HG03469 (cell line): ENCODE results near the gene ATP9A.
"Not testable (repeated sequence)": the region's sequence is repeated elsewhere in the genome, so short reads cannot be mapped to it uniquely, and the experiment has no call there.

Source experiments
- ATAC-seq: cut with Tn5 transposase; IDR thresholded peaks from one replicate; pipeline ENCODE4 v1.9.1; 2021; ENCODE audit warnings: mild to moderate bottlenecking, moderate library complexity, moderate number of reproducible peaks; ENCODE audit not compliant: unreplicated experiment

The ATP9A gene

DNA sequence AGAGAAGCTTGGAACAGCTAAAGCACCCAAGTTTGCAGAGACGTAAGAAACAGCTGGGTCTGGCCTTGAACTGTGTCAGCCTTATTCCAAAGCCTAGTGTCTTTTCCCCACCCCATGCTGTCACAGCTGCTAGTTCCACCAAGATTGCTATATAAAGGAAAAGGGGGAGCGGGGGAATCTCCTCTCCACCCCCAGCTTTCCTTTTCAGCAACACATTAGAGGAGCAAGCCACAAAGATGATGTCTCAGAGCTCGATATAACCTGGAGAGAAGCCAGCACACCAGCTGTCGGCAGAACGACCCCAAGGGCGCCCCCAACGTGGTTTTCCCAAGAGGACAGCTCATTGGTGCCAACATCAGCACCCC, 36.5 kb downstream of the ATP9A start:
- ATAC-seq = no peak

- no peak for ATAC-seq
Observed at GRCh38 chr20:51729771-51730170, 38.4 kb downstream of the ATP9A start.

GRCh38 chr20:51728737-51729136, 39.5 kb downstream of the ATP9A start:
- no peak for ATAC-seq

DNA sequence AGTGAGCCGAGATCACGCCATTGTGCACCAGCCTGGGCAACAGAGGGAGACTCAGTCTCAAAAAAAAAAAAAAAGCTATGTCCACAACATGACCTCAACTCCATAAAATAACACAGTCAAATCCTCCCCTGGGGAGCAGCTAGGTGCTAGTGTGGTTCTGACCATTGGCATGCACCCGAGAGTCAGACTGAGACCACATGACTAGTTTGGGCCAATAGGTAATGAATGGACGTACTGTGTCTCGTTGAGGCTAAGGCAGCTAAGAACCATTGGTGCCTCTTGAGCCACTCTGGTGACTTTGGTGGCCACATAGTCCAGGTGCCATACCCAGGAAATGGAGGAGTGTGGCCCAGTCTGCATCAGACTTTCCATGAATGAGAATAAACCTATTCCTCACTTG, 40.3 kb downstream of the ATP9A start:
- no peak for ATAC-seq

GRCh38 chr20:51725584-51726176, 42.5 kb downstream of the ATP9A start:
- ATAC-seq = no peak

DNA sequence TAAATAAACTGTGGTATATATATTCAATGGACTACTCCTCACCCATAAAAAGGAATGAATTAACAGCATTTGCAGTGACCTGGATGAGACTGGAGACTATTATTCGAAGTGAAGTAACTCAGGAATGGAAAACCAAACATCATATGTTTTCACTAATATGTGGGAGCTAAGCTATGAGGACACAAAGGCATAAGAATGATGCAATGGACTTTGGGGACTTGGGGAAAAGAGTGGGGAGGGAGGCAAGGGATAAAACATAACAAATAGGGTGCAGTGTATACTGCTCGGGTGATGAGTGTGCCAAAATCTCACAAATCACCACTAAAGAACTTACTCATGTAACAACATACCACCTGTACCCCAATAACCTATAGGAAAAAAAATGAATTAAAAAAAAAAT, 45.2 kb downstream of the ATP9A start:
- not testable (repeated sequence) for ATAC-seq

- not testable (repeated sequence) for ATAC-seq
Observed at GRCh38 chr20:51722246-51722645, 45.9 kb downstream of the ATP9A start.

- ATAC-seq = no peak
Observed at GRCh38 chr20:51720854-51721253, 47.3 kb downstream of the ATP9A start.

- ATAC-seq = no peak
Observed at GRCh38 chr20:51720384-51720783, 47.8 kb downstream of the ATP9A start.

GRCh38 chr20:51715856-51716185, 52.4 kb downstream of the ATP9A start:
- no peak for ATAC-seq

DNA sequence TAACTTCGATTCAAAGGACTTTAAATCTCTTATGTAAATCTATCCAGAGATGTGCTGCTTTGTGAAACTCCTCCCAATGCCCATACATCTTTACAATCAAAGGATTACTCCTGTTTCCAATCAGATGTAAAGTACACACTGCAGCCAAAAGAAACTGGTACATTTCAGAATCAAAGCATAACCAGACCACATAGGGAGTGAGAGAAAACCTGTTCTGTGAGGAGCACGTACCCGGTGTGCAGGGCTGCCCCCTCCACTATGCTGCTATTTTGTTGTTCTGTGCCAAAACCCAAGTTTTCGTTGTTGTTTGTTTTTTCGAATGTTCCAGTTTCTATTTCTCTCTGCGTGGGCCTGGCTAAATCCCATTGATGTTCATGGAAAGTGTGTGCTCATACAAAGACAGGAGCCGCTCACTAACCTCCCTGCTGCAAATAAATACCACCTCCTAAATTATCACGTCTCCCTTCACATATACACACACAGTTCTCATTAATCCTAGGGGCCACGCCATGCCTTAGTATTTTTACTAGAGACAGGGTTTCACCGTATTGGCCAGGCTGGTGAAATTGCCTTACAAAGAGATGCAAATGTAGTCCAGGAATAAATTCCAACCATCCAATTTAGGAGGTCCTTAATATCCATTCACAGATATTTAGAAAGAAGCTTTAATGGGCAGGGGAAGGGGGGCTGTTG, 52.9 kb downstream of the ATP9A start:
- no peak for ATAC-seq

DNA sequence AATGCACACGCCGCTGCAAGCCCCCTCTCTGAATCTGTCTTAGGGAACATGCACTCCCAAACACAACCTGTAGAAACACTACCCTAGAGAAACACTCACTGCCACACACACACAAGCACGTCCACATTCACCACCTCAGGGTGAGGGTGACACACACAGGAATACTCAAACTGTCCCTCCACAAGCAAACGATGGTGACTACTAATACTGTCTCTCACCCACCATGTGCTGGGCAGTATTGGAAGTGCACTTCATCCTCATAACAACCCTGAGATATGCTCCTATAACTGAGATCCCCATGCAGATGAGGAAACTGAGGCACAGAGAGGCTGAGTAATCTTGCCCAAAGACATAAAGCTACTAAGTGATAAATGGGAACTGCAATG, 55.0 kb downstream of the ATP9A start:
- no peak for ATAC-seq

GRCh38 chr20:51712501-51713212, 55.5 kb downstream of the ATP9A start:
- ATAC-seq = no peak

DNA sequence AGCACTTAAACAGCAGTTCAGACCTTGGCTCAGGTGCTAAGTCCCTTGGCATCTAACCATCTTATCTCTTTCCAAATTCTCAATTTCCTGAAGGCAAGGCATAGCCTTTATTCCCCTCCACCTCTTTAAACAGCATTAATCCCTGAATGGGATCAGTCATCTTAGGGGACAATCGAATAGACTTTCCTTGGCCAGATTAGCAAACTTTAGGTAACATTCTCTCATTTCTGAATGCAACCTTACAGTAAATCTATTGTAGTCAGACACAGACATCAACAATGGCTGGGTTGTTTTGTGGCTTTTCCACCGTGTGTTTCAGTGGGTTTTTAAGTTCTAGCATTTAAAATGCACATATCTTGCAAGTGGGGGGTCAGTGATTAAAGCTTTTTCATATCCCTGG, 56.8 kb downstream of the ATP9A start:
- no peak for ATAC-seq

GRCh38 chr20:51710361-51710894, 57.8 kb downstream of the ATP9A start:
- ATAC-seq = no peak

- no peak for ATAC-seq
Observed at GRCh38 chr20:51705400-51705799, 62.8 kb downstream of the ATP9A start.

DNA sequence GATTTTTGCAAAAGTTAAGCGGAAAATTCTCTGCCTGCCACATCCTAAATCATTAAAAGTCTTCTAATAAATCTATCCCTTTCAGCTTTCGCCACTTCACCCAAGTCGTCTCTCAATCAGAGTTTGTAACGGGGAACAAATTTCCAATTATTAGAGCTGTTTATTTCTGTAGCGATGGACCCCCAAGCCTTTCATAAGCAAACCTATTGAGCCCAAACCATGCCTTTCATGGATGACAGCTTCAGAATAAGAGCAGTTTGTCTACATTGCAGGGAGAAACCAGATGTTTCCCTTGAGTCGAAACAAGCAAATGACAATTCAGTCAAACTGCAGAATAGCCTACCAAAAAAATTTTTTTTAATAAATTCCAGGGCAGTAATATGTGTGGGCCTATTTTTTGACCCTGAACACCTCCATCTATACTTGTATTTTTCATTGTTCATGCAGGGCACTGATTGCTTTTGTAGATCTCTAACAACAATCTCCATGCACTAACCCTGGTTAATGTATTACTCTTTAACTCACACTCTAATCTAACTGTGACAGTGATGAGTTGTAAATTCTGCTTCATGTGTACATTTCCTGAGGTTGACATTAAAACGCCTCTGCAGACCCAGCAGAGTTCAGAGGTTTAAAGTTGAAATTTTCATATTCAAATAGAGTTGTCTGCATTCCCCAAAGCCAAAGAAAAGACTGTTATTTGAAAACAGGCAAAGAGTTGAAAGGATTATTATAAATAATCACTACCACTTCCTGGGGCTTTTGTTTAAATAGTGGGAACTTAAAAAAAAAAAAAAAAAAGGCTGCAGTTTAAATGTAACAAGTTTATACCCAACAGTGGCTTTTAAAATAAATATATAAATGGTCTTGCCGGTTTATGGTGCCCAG, 64.5 kb downstream of the ATP9A start:
- no peak for ATAC-seq

DNA sequence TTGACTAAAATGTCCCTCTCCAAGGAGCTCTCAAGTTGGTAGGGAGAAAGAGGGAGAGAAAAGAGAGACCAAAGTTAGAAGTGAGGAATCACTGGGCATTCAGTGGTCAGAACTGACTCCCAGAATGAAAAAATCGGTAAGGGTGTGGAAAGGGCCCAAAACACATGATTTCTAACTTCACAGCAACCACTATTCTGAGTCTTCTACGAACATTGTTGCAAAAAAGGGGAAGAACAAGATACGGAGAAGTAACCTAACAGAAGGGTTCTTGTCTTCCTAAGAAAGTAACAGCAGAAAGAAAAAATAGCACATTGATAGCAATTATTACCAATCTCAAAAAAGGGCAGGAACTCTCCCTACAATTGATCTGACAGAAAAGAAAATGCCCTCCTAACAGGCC, 65.6 kb downstream of the ATP9A start:
- no peak for ATAC-seq

DNA sequence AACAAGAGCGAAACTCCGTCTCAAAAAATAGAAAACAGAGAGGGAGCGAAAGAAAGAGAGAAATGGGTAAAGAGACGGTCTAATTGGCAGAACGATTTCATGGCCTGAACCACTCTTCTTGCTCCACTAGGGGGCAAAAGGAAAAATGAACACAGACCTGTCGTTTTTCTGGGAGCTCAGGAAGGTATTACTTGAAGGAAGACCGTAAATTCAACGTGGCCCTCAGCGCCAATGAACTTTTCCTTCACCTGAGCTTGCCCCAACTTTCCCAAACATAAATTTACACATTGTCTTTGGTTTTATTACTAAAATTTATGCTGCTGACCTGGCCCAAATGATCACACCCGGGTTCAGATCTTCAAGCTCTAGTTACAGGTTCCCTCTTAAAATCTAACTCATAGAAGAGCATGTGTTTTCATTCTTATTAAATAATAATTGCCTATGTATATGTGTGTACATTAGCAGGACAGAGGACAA, 67.3 kb downstream of the ATP9A start:
- ATAC-seq = no peak

- no peak for ATAC-seq
Observed at GRCh38 chr20:51698252-51698651, 69.9 kb downstream of the ATP9A start.
